PFSK-1 (cell line): ENCODE measurements around the gene PRDM15.

Source experiments
- FOXP2 ChIP-seq: optimal IDR thresholded peaks from 2 replicates; pipeline ENCODE3; 2011; ENCODE audit warnings: borderline replicate concordance, control low read depth, inconsistent platforms; ENCODE audit not compliant: insufficient read depth; ENCODE audit errors: extremely low read length, extremely low read depth
- POLR2AphosphoS5 ChIP-seq: IDR thresholded peaks from 2 replicates; pipeline ENCODE4 v1.6.1; 2012; ENCODE audit warnings: low read depth, mild to moderate bottlenecking, control low read depth, low read length, moderate library complexity
- SIN3A ChIP-seq: IDR thresholded peaks from 2 replicates; pipeline ENCODE4 v1.6.1; 2012; ENCODE audit warnings: mild to moderate bottlenecking, low read length, moderate library complexity, borderline replicate concordance; ENCODE audit not compliant: insufficient read depth
- TAF1 ChIP-seq: IDR thresholded peaks from 2 replicates; pipeline ENCODE4 v1.6.1; 2012; ENCODE audit warnings: low read length, control low read depth, borderline replicate concordance; ENCODE audit not compliant: insufficient read depth
- TF ChIP-seq, protein P1 (sequence below), 2 experiments: IDR thresholded peaks; 2 replicates each; pipeline versions ENCODE4 v1.6.1 to v1.8.0; 2011 to 2012; ENCODE audit warnings: low read depth in 2 of 2, low read length in 2 of 2, control low read depth in 1 of 2, inconsistent platforms in 1 of 2, mild to moderate bottlenecking in 1 of 2, moderate library complexity in 1 of 2; ENCODE audit not compliant: insufficient read depth in 1 of 2

Gene PRDM15

DNA sequence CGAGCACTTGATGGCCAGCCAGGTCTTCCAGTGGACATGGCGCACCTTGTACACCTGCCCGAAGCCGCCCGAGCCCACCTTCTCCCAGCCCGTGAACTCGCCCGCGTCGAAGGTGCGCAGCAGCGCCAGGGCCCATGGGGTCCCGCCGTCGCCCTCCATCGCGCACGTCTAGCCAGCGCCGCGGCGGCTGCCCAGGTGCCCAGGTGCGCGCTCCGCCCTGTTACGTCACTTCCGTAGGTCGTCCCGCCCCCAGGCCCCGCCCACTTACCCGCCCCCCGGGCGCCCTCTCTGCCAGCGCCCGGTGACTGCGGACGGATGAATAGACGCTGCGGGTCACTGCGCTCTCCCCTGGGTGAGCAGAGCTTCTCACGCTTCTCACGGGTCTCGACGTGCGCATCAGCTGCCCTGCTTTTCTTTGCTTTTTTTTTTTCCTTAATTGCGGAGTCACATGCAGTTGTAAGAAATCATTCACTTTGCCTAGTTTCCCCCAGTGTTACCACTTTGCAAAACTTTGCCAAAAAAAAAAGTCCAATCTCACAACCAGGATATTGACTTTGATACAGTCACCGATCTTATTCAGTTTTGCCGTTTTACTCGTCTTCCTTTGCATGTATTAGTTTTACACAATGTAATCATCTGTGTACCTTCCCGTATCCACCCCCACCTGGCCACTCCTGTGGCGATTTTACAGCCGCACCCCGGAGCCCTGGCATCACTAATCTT, 112.1 kb downstream of the PRDM15 start, which contains the start of gene RIPK4:
RIPK4 (minus strand) TSS at position 170 of the 723 bp plus-strand sequence; CDS start at position 159, 11 bp downstream.
- TF ChIP-seq POLR2AphosphoS5: no peak
- no peak for TF ChIP-seq SIN3A
- TF ChIP-seq, protein P1, sequence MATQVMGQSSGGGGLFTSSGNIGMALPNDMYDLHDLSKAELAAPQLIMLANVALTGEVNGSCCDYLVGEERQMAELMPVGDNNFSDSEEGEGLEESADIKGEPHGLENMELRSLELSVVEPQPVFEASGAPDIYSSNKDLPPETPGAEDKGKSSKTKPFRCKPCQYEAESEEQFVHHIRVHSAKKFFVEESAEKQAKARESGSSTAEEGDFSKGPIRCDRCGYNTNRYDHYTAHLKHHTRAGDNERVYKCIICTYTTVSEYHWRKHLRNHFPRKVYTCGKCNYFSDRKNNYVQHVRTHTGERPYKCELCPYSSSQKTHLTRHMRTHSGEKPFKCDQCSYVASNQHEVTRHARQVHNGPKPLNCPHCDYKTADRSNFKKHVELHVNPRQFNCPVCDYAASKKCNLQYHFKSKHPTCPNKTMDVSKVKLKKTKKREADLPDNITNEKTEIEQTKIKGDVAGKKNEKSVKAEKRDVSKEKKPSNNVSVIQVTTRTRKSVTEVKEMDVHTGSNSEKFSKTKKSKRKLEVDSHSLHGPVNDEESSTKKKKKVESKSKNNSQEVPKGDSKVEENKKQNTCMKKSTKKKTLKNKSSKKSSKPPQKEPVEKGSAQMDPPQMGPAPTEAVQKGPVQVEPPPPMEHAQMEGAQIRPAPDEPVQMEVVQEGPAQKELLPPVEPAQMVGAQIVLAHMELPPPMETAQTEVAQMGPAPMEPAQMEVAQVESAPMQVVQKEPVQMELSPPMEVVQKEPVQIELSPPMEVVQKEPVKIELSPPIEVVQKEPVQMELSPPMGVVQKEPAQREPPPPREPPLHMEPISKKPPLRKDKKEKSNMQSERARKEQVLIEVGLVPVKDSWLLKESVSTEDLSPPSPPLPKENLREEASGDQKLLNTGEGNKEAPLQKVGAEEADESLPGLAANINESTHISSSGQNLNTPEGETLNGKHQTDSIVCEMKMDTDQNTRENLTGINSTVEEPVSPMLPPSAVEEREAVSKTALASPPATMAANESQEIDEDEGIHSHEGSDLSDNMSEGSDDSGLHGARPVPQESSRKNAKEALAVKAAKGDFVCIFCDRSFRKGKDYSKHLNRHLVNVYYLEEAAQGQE (IDR thresholded peaks at IDR 0.05; ENCODE audit: insufficient read depth in 1 of 2, low read depth in 2 of 2, low read length in 2 of 2): no peak
- no peak for TF ChIP-seq FOXP2
- TF ChIP-seq TAF1: no peak

DNA sequence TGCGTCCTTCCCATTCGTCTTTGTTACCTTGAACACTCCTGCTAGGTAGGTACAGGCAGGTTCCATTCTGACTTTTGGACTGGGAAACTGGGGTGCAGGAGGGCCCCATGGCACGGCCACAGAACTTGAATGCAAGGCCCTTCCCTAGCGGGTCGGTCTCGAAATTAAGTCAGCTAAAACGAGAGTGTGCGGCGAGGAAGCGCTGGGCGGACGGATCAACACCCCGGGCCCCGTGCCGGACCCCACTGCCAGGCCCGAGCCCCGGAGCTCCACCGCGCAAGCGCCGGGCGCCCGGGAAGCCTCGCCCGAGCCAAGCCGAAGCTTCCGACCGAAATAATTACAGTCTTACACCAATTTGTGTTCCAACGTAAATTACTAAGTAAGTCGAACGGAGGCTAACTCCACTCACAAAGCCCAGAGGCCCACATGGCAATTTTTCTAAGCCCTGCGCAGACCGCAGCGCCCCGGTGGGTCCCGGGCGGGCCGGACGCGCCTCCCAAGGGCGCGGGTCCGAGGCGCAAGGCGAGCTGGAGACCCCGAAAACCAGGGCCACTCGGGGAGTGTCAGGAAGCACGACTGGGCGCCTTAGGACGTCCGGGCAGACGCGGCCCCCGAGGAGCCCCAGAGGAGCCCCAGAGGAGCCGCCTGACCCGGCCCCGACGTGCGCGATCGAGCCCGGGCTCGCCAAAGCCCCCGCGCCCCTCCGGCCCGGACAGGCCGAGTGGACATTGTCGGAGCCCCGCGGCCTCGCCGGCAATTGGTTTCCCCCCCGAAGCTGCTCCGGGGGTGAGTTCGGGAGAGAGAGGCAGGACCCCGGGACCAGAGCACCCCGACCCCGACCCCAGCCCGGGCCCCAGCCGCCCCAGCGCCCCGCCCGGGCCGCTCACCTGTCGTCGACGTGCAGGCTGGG, 112.9 kb downstream of the PRDM15 start:
- TF ChIP-seq TAF1: no peak
- TF ChIP-seq, protein P1 (IDR thresholded peaks at IDR 0.05; ENCODE audit: insufficient read depth in 1 of 2, low read depth in 2 of 2, low read length in 2 of 2): no peak
- TF ChIP-seq POLR2AphosphoS5: no peak
- TF ChIP-seq FOXP2: no peak
- TF ChIP-seq SIN3A: no peak

DNA sequence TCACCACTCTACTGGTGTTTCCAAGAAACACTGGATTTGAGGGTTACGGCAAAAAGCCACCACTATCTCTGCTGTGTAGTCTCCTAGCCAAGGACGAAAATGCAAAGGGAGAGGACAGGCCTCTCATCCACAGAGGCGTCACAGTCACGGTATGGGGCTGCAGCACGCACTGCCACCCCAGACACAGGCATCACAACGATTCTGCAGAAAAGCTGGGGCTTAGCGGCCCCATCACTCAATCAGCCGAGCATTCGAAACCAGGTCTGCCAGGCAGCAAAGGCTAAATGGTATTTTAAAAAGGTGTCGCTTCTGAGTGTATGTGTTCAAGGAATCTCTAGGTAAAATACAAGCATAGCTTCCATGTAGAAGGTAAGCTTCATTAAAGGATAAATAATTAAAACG, 113.7 kb downstream of the PRDM15 start:
- TF ChIP-seq TAF1: no peak
- TF ChIP-seq, protein P1 (IDR thresholded peaks at IDR 0.05; ENCODE audit: insufficient read depth in 1 of 2, low read depth in 2 of 2, low read length in 2 of 2): no peak
- TF ChIP-seq SIN3A: no peak
- TF ChIP-seq FOXP2: no peak
- TF ChIP-seq POLR2AphosphoS5: no peak

DNA sequence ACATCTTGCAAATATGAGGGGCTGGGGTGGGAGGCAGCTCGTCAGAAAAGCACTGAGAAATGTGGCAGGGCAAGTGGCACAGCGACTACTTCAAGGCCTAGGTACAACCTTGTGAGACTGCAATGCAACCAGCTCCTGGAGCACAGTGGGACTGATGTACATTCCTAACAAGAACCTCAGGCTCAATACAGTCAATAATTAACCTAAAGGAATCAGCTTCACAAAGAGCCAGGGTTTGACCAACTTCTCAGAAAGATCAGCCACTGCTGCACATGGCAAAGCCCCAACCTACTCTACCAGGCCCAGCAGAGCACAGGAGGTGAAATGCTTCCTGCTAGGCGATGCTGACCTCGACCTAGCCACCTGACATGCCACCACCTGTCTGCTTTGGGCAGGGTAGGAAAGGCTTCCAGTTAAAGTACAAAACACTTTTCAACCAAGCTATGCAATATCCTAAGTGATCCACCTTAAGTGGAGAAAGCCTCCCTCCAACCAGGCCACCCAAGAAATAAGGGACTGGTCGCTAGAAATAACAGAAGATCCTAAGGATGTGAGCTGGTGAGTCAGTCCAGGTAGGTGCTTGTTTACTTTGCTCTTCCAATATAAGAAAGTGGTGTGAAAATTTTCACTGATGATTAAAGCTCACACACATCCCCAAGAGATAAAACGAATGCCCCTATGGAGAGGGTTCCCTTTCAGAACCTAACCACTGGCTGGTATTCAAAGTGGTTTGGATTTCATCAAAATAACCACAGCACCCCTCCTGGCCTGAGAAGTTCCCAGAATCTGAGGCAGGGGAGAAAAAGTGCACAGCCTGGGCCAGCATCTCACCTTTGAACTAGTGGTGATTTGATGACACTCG, 114.4 kb downstream of the PRDM15 start:
- TF ChIP-seq TAF1: no peak
- no peak for TF ChIP-seq FOXP2
- TF ChIP-seq POLR2AphosphoS5: no peak
- TF ChIP-seq, protein P1 (IDR thresholded peaks at IDR 0.05; ENCODE audit: insufficient read depth in 1 of 2, low read depth in 2 of 2, low read length in 2 of 2): no peak
- TF ChIP-seq SIN3A: no peak
